Uterus (tissue), 4 donors: Measurements from ENCODE around the gene DBP. TPM values are rescaled to one million over a fixed set of nuclear protein-coding genes. Genes with fewer than 3 reads are reported as not detected.
A peak's percentile ranks its signal among the peaks of the same experiment; 100 is the strongest.

Experiments
- DNase-seq, 2 donors: peaks; one replicate each; pipeline ENCODE4 v3.0.0-alpha.2; 2019 to 2020
- H3K27ac ChIP-seq, 2 donors: fragments of 200-600 bp; sonication (generic); 1 replicate in 1 of 2; 2 replicates in 1 of 2; pipeline ENCODE4 v1.5.1; 2016 to 2018
- H3K27me3 ChIP-seq, 2 donors: fragments of 200-600 bp; sonication (generic); one replicate each; pipeline ENCODE4 v1.5.1; 2018 to 2019; ENCODE audit warnings: control low read depth in 1 of 2
- H3K36me3 ChIP-seq, 2 donors: fragments of 200-600 bp; sonication (generic); one replicate each; pipeline ENCODE4 v1.5.1; 2019; ENCODE audit warnings: control low read depth in 1 of 2
- H3K4me1 ChIP-seq, 2 donors: fragments of 200-600 bp; sonication (generic); one replicate each; pipeline ENCODE4 v1.5.1; 2018 to 2019; ENCODE audit warnings: control low read depth in 1 of 2
- H3K4me3 ChIP-seq, 2 donors: fragments of 200-600 bp; sonication (generic); 1 replicate in 1 of 2; 2 replicates in 1 of 2; pipeline ENCODE4 v1.5.1; 2018 to 2019; ENCODE audit warnings: mild to moderate bottlenecking in 1 of 2
- H3K9me3 ChIP-seq, 2 donors: fragments of 200-600 bp; sonication (generic); one replicate each; pipeline ENCODE4 v1.5.1; 2019; ENCODE audit warnings: control low read depth in 1 of 2
- CTCF ChIP-seq, 4 experiments: fragments of 200-600 bp in 2 of 4; fragments of 450-650 bp in 2 of 4; sonication (generic) in 2 of 4; IDR thresholded peaks; one replicate each; pipeline ENCODE4 v1.5.1; 2016 to 2019; ENCODE audit warnings: antibody characterized with exemption in 4 of 4, mild to moderate bottlenecking in 2 of 4, moderate library complexity in 1 of 4
- POLR2A ChIP-seq, 2 donors: fragments of 450-650 bp; IDR thresholded peaks; one replicate each; pipeline ENCODE4 v1.6.1; 2016; ENCODE audit warnings: antibody characterized with exemption in 2 of 2, mild to moderate bottlenecking in 1 of 2, moderate library complexity in 1 of 2
- intact Hi-C: fragments of 100-400 bp; cut with DNase I; formaldehyde crosslinking; loops from one replicate; pipeline ENCODE4 v1.15.1; 2023; ENCODE audit warnings: low total_unique reads
- total RNA-seq, 4 donors: library from RNA; depleted of rRNA in 3 of 4; stranded (reverse); fragments of >200 nt in 3 of 4; gene quantifications; one replicate each; pipeline versions ENCODE4 v1.1.0 to v1.2.4, GENCODE V29; 2014 to 2023
- donor health status: DM: yes; HTN: yes; CAD: no.

The DBP gene
- total RNA-seq, 4 donors from 2014 or later = 3.1 to 29.8 (median 11.3) TPM; not detected in 1

- intact Hi-C loops = no loop called here
- Histone ChIP-seq H3K4me3 (no peak overlapping the region), H3K27ac (peak overlapping the region; percentile 71 to 91), H3K36me3 (no peaks in the 10 kb centered on the region), H3K9me3 (no peaks in the 10 kb centered on the region), H3K4me1 (peaks cover 11 to 23% of the 10 kb centered on the region in 2 donors), H3K27me3 (no peaks in the 10 kb centered on the region)
- DNase-seq = peak; percentile 60 to 65
- TF ChIP-seq POLR2A (IDR thresholded peaks at IDR 0.05) = no peak
- TF ChIP-seq CTCF (IDR thresholded peaks at IDR 0.05) = no peak
Measured at GRCh38 chr19:48629599-48630295, 7.4 kb downstream of the DBP start.

DNA sequence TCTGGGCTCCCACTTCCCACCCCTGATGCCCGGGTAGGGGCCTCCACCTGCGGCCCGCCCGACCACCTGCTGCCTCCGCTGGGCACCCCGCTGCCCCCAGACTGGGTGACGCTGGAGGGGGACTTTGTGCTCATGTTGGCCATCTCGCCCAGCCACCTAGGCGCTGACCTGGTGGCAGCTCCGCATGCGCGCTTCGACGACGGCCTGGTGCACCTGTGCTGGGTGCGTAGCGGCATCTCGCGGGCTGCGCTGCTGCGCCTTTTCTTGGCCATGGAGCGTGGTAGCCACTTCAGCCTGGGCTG is 7.9 kb downstream of the DBP start:
- Histone ChIP-seq H3K9me3 (no peaks in the 10 kb centered on the region), H3K27ac (peak overlapping the region; percentile 71 to 91), H3K4me1 (peaks cover 10 to 25% of the 10 kb centered on the region in 2 donors), H3K36me3 (no peaks in the 10 kb centered on the region), H3K4me3 (no peak overlapping the region), H3K27me3 (no peaks in the 10 kb centered on the region)
- intact Hi-C loops = no loop called here
- no peak for DNase-seq
- TF ChIP-seq POLR2A (IDR thresholded peaks at IDR 0.05) (no peak), CTCF (IDR thresholded peaks at IDR 0.05) (no peak)

- peaks cover 5 to 22% of the 10 kb centered on the region in 2 donors for H3K4me1 ChIP-seq
- no peak for DNase-seq
- TF ChIP-seq CTCF (IDR thresholded peaks at IDR 0.05) (no peak), POLR2A (IDR thresholded peaks at IDR 0.05) (no peak)
- no peaks in the 10 kb centered on the region for H3K27me3 ChIP-seq
- intact Hi-C loops = no loop called here
- H3K27ac ChIP-seq = no peak overlapping the region
- H3K9me3 ChIP-seq = no peaks in the 10 kb centered on the region
- no peak overlapping the region for H3K4me3 ChIP-seq
- no peaks in the 10 kb centered on the region for H3K36me3 ChIP-seq
Measured at GRCh38 chr19:48628486-48629296, 8.5 kb downstream of the DBP start.

- TF ChIP-seq POLR2A (IDR thresholded peaks at IDR 0.05) = no peak
- no peak for TF ChIP-seq CTCF (IDR thresholded peaks at IDR 0.05)
- DNase-seq = no peak
- H3K27me3 ChIP-seq = no peaks in the 10 kb centered on the region
- no peaks in the 10 kb centered on the region for H3K36me3 ChIP-seq
- H3K9me3 ChIP-seq = no peaks in the 10 kb centered on the region
- H3K4me1 ChIP-seq = peaks cover 0 to 28% of the 10 kb centered on the region in 2 donors
- intact Hi-C loops = no loop called here
- H3K27ac ChIP-seq = no peak overlapping the region
- H3K4me3 ChIP-seq = no peak overlapping the region
Measured at GRCh38 chr19:48627865-48628314, 9.3 kb downstream of the DBP start.

DNA sequence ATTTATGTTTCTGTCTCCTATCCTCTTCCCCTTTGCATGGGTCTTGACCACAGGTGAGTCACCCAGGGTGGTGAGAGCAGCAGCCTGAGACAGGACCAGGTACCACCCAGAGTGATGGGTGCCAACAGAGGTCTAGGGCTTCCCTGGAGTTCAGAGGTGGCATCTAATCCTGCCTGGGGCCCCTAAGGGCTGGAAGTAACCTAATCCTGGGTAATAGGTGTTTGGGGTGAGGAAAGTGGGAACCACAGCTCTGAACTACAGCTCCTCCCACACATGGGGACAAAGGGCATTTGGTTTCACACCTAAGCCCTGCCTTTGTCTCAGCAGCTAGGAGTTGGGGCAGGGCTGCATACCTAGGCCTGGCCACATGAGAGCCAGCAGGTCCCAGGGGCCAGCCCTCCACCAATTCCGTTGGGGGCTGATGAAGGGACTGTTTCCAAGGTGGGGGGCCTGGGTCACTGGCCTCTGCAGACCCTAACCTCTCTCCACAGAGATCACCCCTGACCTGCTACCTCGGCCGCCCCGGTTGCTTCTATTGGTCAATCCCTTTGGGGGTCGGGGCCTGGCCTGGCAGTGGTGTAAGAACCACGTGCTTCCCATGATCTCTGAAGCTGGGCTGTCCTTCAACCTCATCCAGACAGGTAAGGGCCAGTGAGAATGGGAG is 9.8 kb downstream of the DBP start:
- no peaks in the 10 kb centered on the region for H3K36me3 ChIP-seq
- H3K27ac ChIP-seq = no peak overlapping the region
- no peaks in the 10 kb centered on the region for H3K9me3 ChIP-seq
- no peak for DNase-seq
- H3K4me1 ChIP-seq = peaks cover 0 to 28% of the 10 kb centered on the region in 2 donors
- intact Hi-C loops = no loop called here
- H3K4me3 ChIP-seq = no peak overlapping the region
- H3K27me3 ChIP-seq = no peaks in the 10 kb centered on the region
- TF ChIP-seq CTCF (IDR thresholded peaks at IDR 0.05) (no peak), POLR2A (IDR thresholded peaks at IDR 0.05) (no peak)
